ENCODE measurements around the gene CCNY.

CCNY gene

GRCh38 chr10:35575640-35576039 lies 239.3 kb downstream of the CCNY start:
- Histone ChIP-seq H4K20me1 (no peaks in the 10 kb centered on the region; a peak in 1 of 22 replicates), H3K9ac (no peak overlapping the region), H3K27me3 (no peaks in the 10 kb centered on the region), H3K36me3 (peaks cover 22 to 54% (median 40%) of the 10 kb centered on the region in 11 experiments), H3K4me1 (no peaks in the 10 kb centered on the region), H3K4me3 (no peak overlapping the region), H3K4me2 (no peak overlapping the region), H3K9me3 (replicated peaks in 1 of 11) (no peaks in the 10 kb centered on the region), H3K27ac (no peak overlapping the region)
- no peak for TF ChIP-seq Cebpa-rat (IDR thresholded peaks at IDR 0.05)

GRCh38 chr10:35576730-35577129 lies 240.4 kb downstream of the CCNY start:
- Histone ChIP-seq H3K27ac (no peak overlapping the region), H4K20me1 (no peaks in the 10 kb centered on the region; a peak in 1 of 22 replicates), H3K4me2 (no peak overlapping the region), H3K9me3 (replicated peaks in 1 of 11) (no peaks in the 10 kb centered on the region), H3K4me1 (no peaks in the 10 kb centered on the region), H3K27me3 (no peaks in the 10 kb centered on the region), H3K9ac (no peak overlapping the region), H3K36me3 (peaks cover 19 to 46% (median 38%) of the 10 kb centered on the region in 11 experiments), H3K4me3 (no peak overlapping the region)
- no peak for TF ChIP-seq Cebpa-rat (IDR thresholded peaks at IDR 0.05)

GRCh38 chr10:35577926-35578617 lies 241.8 kb downstream of the CCNY start:
- Histone ChIP-seq H3K27ac (no peak overlapping the region), H3K9me3 (replicated peaks in 1 of 11) (no peaks in the 10 kb centered on the region), H3K9ac (no peak overlapping the region), H3K27me3 (no peaks in the 10 kb centered on the region), H3K4me1 (no peaks in the 10 kb centered on the region), H3K4me2 (no peak overlapping the region), H3K4me3 (no peak overlapping the region), H4K20me1 (no peaks in the 10 kb centered on the region; a peak in 1 of 22 replicates), H3K36me3 (peaks cover 12 to 33% (median 26%) of the 10 kb centered on the region in 11 experiments; a peak in 21 of 22 replicates)
- no peak for TF ChIP-seq Cebpa-rat (IDR thresholded peaks at IDR 0.05)

GRCh38 chr10:35578618-35578956 lies 242.3 kb downstream of the CCNY start:
- no peaks in the 10 kb centered on the region; a peak in 1 of 22 replicates for H4K20me1 ChIP-seq
- H3K4me1 ChIP-seq, result no peaks in the 10 kb centered on the region
- no peak overlapping the region for H3K4me3 ChIP-seq
- no peak overlapping the region for H3K9ac ChIP-seq
- no peak overlapping the region for H3K27ac ChIP-seq
- H3K4me2 ChIP-seq, result no peak overlapping the region
- no peaks in the 10 kb centered on the region for H3K27me3 ChIP-seq
- peaks cover 10 to 28% (median 21%) of the 10 kb centered on the region in 11 experiments; a peak in 21 of 22 replicates for H3K36me3 ChIP-seq
- TF ChIP-seq Cebpa-rat (IDR thresholded peaks at IDR 0.05), result no peak
- H3K9me3 ChIP-seq (replicated peaks in 1 of 11), result no peaks in the 10 kb centered on the region

GRCh38 chr10:35579116-35579515 lies 242.8 kb downstream of the CCNY start:
- H3K9me3 ChIP-seq (replicated peaks in 1 of 11), result no peaks in the 10 kb centered on the region
- no peak for TF ChIP-seq Cebpa-rat (IDR thresholded peaks at IDR 0.05)
- H3K27ac ChIP-seq, result no peak overlapping the region
- no peaks in the 10 kb centered on the region for H3K27me3 ChIP-seq
- peaks cover 8 to 23% (median 18%) of the 10 kb centered on the region in 11 experiments; a peak in 20 of 22 replicates for H3K36me3 ChIP-seq
- H3K4me1 ChIP-seq, result no peaks in the 10 kb centered on the region
- H3K4me2 ChIP-seq, result no peak overlapping the region
- no peak overlapping the region for H3K9ac ChIP-seq
- H4K20me1 ChIP-seq, result no peaks in the 10 kb centered on the region; a peak in 1 of 22 replicates
- H3K4me3 ChIP-seq, result no peak overlapping the region

- Histone ChIP-seq H4K20me1 (no peaks in the 10 kb centered on the region; a peak in 1 of 22 replicates), H3K36me3 (peaks cover under 1 to 15% (median 10%) of the 10 kb centered on the region in 11 experiments; a peak in 19 of 22 replicates), H3K27me3 (no peaks in the 10 kb centered on the region), H3K27ac (no peak overlapping the region), H3K4me3 (no peak overlapping the region), H3K9ac (no peak overlapping the region), H3K9me3 (replicated peaks in 1 of 11) (no peaks in the 10 kb centered on the region), H3K4me2 (no peak overlapping the region), H3K4me1 (no peaks in the 10 kb centered on the region)
- TF ChIP-seq Cebpa-rat (IDR thresholded peaks at IDR 0.05), result no peak
These were observed 243.6 kb downstream of the CCNY start for GRCh38 chr10:35579726-35580422.

- Histone ChIP-seq H3K4me3 (no peak overlapping the region), H3K36me3 (peaks cover 0 to 10% (median 6%) of the 10 kb centered on the region in 11 experiments; a peak in 13 of 22 replicates), H3K9ac (no peak overlapping the region), H3K9me3 (replicated peaks in 1 of 11) (no peaks in the 10 kb centered on the region), H3K4me1 (no peaks in the 10 kb centered on the region), H3K4me2 (no peak overlapping the region), H4K20me1 (no peaks in the 10 kb centered on the region; a peak in 1 of 22 replicates), H3K27ac (no peak overlapping the region), H3K27me3 (no peaks in the 10 kb centered on the region)
- TF ChIP-seq Cebpa-rat (IDR thresholded peaks at IDR 0.05), result no peak
These were observed 244.1 kb downstream of the CCNY start for GRCh38 chr10:35580423-35580770.

GRCh38 chr10:35581655-35582054 lies 245.3 kb downstream of the CCNY start:
- H3K4me2 ChIP-seq, result no peak overlapping the region
- 0 out of 20 replicates have a peak, but pooled peaks cover 0 to 6% (median 0%) of the 10 kb centered on the region in 10 experiments for H3K4me1 ChIP-seq
- no peak for TF ChIP-seq Cebpa-rat (IDR thresholded peaks at IDR 0.05)
- no peak overlapping the region for H3K9ac ChIP-seq
- H3K36me3 ChIP-seq, result no peaks in the 10 kb centered on the region; a peak in 1 of 22 replicates
- no peak overlapping the region for H3K4me3 ChIP-seq
- no peaks in the 10 kb centered on the region for H3K9me3 ChIP-seq (replicated peaks in 1 of 11)
- H3K27ac ChIP-seq, result no peak overlapping the region
- no peaks in the 10 kb centered on the region for H3K27me3 ChIP-seq
- no peaks in the 10 kb centered on the region; a peak in 1 of 22 replicates for H4K20me1 ChIP-seq

GRCh38 chr10:35584946-35585345 lies 248.6 kb downstream of the CCNY start:
- Histone ChIP-seq H3K36me3 (no peaks in the 10 kb centered on the region), H3K4me3 (no peak overlapping the region), H3K4me1 (0 out of 20 replicates have a peak, but pooled peaks cover 0 to 6% (median 0%) of the 10 kb centered on the region in 10 experiments), H3K4me2 (no peak overlapping the region), H3K9me3 (replicated peaks in 1 of 11) (0 out of 22 replicates have a peak, but pooled peaks cover 0 to 2% (median 0%) of the 10 kb centered on the region in 11 experiments), H4K20me1 (no peaks in the 10 kb centered on the region), H3K27ac (no peak overlapping the region), H3K27me3 (no peaks in the 10 kb centered on the region), H3K9ac (no peak overlapping the region)
- TF ChIP-seq Cebpa-rat (IDR thresholded peaks at IDR 0.05), result no peak

Data from BLaER1 treated with 17β-estradiol and CSF1 and Interleukin-3, amounts not matched to agents 10 nM and 100 nM (cell line).